GM15510 (cell line): ENCODE data around the gene RBL1.

Source experiments
- POLR2A ChIP-seq: IDR thresholded peaks from 3 replicates; pipeline ENCODE4 v1.6.1; 2011; ENCODE audit warnings: borderline replicate concordance; ENCODE audit not compliant: insufficient read length; ENCODE audit errors: extremely low read depth

Gene RBL1

DNA sequence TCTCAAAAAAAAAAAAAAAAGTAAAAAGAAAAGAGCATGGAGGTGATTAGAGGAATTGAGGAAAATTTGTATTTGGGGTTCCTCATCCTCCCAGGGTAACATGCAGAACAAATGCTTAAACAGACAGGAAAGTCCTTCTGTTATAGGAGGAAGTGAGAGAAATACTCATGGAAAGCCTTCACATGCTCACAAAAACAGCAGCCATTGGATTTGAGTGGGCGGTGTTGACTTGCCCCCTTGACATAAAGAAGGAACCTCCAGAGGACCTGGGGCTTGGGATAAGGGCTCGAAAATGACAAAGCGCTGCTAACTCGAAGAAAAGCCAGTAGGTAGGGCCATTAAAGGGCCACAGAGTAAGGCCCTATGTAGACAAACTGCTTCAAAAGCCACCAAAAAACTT, 126.7 kb downstream of the RBL1 start:
- TF ChIP-seq POLR2A = no peak

DNA sequence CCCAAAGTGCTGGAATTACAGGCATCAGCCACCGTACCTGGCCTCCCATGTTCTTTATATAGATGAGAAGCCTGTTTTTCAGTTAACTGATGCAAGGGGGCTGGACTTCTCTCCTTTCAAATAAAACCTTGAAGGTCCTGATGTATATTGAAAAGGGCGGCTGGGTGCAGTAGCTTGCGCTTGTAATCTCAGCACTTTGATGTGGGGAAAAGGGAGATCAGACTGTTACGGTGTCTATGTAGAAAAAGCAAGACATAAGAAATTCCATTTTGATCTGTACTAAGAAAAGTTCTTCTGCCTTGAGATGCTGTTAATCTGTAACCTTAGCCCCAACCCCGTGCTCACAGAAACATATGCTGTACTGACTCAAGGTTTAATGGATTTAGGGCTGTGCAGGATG, 128.2 kb downstream of the RBL1 start:
- no peak for TF ChIP-seq POLR2A

DNA sequence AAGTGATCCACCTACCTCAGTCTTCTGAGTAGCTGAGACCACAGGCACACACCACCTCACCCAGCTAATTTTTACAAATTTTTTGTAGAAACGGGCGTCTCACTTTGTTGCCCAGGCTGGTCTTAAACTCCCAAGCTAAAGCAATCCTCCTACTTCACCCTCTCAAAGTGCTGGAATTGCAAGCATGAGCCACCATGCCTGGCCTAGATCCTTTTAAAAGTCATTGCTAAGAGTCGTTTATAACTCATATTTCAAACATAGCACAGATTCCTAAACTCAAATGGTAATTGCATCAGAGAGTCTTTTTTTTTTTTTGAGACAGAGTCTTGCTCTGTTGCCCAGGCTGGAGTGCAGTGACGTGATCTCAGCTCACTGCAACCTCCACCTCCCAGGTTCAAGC, 136.6 kb downstream of the RBL1 start:
- no peak for TF ChIP-seq POLR2A

DNA sequence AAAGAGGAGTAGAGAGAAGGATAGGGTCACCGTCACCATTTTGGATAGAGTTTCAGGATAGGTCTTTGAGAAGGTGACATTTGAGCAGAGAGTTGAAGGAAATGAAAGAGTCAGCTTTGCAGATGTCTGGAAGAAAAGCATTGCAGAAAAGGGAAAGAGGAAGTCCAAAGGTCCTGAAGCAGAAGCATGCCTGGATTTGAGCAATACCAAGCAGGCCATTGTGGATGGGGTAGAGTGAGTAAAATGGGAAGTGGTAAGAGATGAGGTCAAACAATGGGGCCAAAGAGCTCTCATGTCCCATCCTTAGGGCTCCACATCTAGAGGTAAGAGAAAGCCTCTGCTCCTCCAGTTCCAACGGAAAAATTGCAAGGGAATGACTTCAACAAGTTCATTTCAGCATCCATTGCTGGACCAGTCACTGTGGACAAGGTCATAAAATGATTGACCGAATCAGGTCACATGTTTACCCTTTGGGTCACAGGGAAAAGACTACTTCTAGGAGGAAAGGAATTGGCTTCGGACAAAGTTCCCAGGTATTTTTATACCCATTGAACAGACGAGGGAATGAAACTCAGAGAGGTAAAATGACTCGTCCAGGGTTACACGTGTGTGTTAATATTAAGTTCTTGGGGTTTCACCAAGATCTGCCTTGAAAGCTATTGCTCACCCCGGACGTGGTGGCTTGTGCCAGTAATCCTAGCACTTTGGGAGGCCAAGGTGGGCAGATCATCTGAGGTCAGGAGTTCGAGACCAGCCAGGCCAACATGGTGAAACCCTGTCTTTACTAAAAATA, 137.7 kb downstream of the RBL1 start:
- TF ChIP-seq POLR2A = no peak

DNA sequence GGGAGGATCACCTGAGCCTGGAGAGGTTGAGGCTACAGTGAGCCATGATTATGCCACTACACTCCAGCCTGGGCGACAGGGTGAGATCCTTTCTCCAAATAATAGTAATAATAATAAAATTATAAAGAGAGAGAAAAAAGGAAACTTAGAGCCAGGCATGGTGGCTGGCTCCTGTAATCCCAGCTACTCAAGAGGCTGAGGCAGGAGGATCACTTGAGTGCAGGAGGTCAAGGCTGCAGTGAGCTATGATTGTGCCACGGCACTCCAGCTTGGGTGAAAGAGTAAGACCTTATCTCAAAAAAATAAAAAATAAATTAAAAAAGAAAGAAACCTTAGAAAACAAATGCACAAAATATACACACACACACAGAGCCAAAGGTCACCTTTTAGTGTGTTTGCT, 139.1 kb downstream of the RBL1 start:
- no peak for TF ChIP-seq POLR2A

DNA sequence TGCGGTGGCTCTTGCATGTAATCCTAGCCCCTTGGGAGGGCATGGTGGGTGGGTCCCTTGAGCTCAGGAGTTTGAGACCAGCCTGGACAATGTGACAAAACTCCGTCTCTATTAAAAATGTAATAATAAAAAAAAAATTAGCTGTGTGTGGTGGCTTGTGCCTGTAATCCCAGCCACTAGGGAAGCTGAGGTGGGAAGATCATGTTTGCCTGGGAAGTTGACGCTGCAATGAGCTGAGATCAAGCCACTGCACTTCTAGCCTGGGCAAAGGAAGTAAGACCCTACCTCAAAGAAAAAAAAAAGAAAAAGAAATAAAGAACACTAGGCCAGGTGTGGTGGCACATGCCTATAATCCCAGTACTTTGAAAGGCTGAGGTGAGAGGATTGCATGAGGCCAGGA, 139.8 kb downstream of the RBL1 start:
- TF ChIP-seq POLR2A = no peak

DNA sequence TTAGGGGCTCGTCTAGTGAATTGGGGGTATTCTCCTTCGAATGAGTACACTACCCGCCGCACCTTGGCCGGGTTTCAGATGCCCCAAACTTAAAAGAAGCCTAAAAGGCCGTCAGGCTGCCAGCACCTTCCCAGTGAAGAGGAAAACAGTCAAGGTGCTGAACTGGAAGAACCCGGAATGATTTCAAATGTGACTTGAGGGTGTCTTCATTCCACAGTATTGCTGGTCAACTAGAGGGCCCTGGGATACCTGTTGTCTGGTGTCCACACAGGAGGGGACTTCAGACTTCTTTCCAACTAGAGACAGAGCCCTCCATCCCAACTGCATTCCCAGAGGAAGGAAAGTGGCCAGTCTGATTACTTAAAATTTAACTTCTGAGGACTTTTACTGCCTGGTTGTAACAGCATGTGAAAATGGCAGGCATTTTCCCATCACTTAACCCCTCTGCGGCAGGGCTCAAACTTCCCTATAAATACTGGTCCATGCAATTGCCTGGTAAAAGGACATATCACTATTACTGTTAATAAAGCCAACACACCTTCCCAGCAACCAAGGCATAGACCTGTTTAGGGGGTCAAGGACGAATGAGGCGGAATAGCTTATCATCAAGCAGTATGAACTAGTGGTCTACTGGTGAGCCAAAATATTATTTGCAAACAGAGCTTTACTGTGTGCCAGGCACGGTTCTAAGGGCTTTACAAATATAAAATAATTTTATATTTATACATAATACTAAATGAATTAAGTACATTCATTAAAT, 143.6 kb downstream of the RBL1 start:
- no peak for TF ChIP-seq POLR2A

DNA sequence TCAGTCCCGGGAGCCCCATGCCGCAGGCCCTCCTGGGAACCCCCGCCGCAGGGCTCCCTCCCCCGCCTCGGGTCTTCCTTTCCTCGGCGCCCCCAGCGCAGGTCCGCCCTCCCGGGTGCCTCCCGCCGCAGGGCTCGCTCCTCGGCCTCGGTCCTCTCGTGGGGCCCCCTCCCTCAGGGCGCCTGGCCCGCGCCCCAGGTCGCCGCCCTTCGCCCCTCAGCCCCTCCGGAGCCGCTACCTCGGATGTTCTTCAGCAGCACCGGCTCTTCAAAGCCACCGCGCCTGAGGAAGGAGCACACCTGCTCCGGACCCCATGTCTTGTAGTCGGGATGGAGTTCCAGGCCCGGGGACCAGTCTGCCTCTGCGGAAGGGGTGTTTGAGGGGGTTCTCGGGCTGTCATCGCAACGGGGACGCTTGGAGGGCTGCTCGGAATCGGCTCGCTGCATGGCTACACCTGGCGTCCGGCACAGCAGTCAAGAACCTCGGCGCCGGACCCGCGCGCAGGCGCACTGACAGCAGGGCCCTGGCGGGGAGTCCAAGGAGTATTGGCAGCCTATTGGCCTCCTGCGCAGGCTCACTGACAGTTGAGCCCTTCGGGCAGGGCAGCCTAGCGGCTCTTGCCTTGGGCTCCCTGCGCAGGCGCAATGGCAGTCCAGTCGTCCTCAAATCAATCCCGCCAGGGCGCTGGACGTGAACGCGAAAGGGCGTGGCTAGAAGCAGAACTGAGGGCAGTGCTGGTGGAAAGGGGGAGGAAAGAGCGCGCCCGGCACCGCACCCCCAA, 144.4 kb downstream of the RBL1 start, which contains the start of gene SAMHD1:
Gene SAMHD1, minus strand, starts transcription at position 511 of the 781 bp plus-strand sequence. Its CDS starts 65 bp downstream, at position 446.
- TF ChIP-seq POLR2A = peak; percentile 88

DNA sequence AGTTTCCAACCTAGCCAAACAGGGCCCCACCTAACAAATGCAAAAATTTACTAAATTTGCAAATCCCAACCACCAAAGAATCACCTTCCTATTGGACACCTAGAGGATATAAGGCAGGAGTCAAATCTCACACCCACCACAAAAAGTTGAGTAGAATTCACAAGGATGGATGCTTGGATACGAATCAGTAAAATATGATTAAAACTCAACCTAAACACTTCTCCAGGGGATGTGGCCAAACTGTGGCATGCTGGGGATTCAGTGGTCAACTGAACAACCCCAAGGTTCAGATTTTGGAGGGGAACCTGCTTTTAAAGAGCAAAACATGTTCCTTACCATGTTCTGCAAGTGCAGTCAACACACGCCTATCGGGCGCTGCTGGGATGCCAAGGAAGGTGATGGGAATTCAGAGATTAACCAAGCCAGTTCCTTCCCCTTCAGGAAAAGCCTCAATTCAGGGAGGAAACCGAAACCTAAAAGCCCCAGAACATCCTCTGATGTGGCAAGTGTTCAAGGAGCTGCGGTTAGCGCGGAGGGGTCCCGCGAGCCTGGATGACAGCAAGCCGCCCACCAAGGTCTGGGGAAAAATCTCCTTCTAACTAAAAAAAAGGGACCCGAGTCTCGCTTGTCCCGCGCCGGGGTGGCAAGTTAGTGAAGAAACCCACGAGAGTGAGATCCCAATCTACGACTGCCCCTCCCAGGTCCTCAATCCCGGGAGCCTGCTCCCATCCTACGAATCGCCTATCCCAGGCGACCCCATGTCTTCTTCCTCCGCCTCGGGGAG, 145.2 kb downstream of the RBL1 start:
- peak; percentile 31 for TF ChIP-seq POLR2A
